ENCODE results near the gene GJD3.

- TF ChIP-seq SIN3A (IDR thresholded peaks at IDR 0.05; ENCODE audit: borderline replicate concordance, insufficient read depth, low read length) (no peak), POLR2AphosphoS5 (IDR thresholded peaks at IDR 0.05; ENCODE audit: low read depth, low read length) (no peak), REST (IDR thresholded peaks at IDR 0.05; ENCODE audit: insufficient read depth in 1 of 2, low read depth in 2 of 2, low read length in 2 of 2) (no peak)
Observed at GRCh38 chr17:40362696-40363110, 1.8 kb downstream of the GJD3 start.
